Prostate gland (tissue), 2 donors: ENCODE measurements around the gene MORN4. TPM values are rescaled to one million over a fixed set of nuclear protein-coding genes. Genes with fewer than 3 reads are reported as not detected.

Experiments used
- DNase-seq: peaks from one replicate; pipeline ENCODE4 v3.0.0-alpha.2; 2019; ENCODE audit warnings: low spot score
- H3K27ac ChIP-seq, 2 donors: fragments of 200-600 bp; sonication (generic); 2 replicates each; pipeline ENCODE4 v1.5.1; 2017 to 2019
- H3K27me3 ChIP-seq: fragments of 200-600 bp; sonication (generic); replicated peaks from 2 replicates; pipeline ENCODE4 v1.5.1; 2019; ENCODE audit not compliant: insufficient read depth
- H3K36me3 ChIP-seq, 2 donors: fragments of 200-600 bp; sonication (generic); 1 replicate in 1 of 2; 2 replicates in 1 of 2; pipeline versions ENCODE4 v1.5.1 to v1.8.1; 2017 to 2019
- H3K4me1 ChIP-seq: fragments of 200-600 bp; sonication (generic); replicated peaks from 2 replicates; pipeline ENCODE4 v1.5.1; 2019
- H3K4me3 ChIP-seq, 2 donors: fragments of 200-600 bp; sonication (generic); 2 replicates each; pipeline ENCODE4 v1.5.1; 2017 to 2019
- H3K9me3 ChIP-seq: fragments of 200-600 bp; sonication (generic); 2 replicates; pipeline ENCODE4 v1.5.1; 2017
- POLR2A ChIP-seq: fragments of 450-650 bp; IDR thresholded peaks from one replicate; pipeline ENCODE4 v1.6.1; 2016; ENCODE audit warnings: antibody characterized with exemption, mild to moderate bottlenecking
- POLR2AphosphoS5 ChIP-seq: sonication (generic); formaldehyde crosslinking; IDR thresholded peaks from one replicate; pipeline ENCODE4 v1.6.1; 2017; ENCODE audit warnings: antibody characterized with exemption
- WGBS: methylation state at CpG from one replicate; pipeline ENCODE4 v1.1.5; 2018; 5-methylcytosine and 5-hydroxymethylcytosine counted together
- intact Hi-C: fragments of 100-400 bp; cut with DNase I; formaldehyde crosslinking; loops from one replicate; pipeline ENCODE4 v1.14.2; 2022
- total RNA-seq, 2 donors: library from RNA; depleted of rRNA; stranded (reverse); fragments of >200 nt; gene quantifications; one replicate each; pipeline ENCODE4 v1.1.0, GENCODE V29; 2016
- TF ChIP-seq, protein P1 (sequence below), 4 experiments: fragments of 200-600 bp in 2 of 4; fragments of 450-650 bp in 2 of 4; sonication (generic) in 2 of 4; IDR thresholded peaks; 1 replicate in 3 of 4; 2 replicates in 1 of 4; pipeline ENCODE4 v1.5.1; 2016 to 2019; ENCODE audit warnings: antibody characterized with exemption in 4 of 4, mild to moderate bottlenecking in 2 of 4, moderate library complexity in 2 of 4

The MORN4 gene
- total RNA-seq, 2 donors from 2014 or later: 4.7 to 5.5 TPM

GRCh38 chr10:97607095-97607636 lies 26.1 kb downstream of the MORN4 start:
- no peak for DNase-seq
- WGBS: 92% methylated on average over 5 of the region's 5 CpGs
- Histone ChIP-seq H3K36me3 (no peaks in the 10 kb centered on the region), H3K4me1 (no peaks in the 10 kb centered on the region), H3K27me3 (no peaks in the 10 kb centered on the region), H3K9me3 (no peaks in the 10 kb centered on the region), H3K4me3 (no peak overlapping the region), H3K27ac (no peak overlapping the region)
- TF ChIP-seq, protein P1, sequence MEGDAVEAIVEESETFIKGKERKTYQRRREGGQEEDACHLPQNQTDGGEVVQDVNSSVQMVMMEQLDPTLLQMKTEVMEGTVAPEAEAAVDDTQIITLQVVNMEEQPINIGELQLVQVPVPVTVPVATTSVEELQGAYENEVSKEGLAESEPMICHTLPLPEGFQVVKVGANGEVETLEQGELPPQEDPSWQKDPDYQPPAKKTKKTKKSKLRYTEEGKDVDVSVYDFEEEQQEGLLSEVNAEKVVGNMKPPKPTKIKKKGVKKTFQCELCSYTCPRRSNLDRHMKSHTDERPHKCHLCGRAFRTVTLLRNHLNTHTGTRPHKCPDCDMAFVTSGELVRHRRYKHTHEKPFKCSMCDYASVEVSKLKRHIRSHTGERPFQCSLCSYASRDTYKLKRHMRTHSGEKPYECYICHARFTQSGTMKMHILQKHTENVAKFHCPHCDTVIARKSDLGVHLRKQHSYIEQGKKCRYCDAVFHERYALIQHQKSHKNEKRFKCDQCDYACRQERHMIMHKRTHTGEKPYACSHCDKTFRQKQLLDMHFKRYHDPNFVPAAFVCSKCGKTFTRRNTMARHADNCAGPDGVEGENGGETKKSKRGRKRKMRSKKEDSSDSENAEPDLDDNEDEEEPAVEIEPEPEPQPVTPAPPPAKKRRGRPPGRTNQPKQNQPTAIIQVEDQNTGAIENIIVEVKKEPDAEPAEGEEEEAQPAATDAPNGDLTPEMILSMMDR (IDR thresholded peaks at IDR 0.05): no peak
- no peak for TF ChIP-seq POLR2A
- TF ChIP-seq POLR2AphosphoS5: no peak
- intact Hi-C loops: no loop called here

DNA sequence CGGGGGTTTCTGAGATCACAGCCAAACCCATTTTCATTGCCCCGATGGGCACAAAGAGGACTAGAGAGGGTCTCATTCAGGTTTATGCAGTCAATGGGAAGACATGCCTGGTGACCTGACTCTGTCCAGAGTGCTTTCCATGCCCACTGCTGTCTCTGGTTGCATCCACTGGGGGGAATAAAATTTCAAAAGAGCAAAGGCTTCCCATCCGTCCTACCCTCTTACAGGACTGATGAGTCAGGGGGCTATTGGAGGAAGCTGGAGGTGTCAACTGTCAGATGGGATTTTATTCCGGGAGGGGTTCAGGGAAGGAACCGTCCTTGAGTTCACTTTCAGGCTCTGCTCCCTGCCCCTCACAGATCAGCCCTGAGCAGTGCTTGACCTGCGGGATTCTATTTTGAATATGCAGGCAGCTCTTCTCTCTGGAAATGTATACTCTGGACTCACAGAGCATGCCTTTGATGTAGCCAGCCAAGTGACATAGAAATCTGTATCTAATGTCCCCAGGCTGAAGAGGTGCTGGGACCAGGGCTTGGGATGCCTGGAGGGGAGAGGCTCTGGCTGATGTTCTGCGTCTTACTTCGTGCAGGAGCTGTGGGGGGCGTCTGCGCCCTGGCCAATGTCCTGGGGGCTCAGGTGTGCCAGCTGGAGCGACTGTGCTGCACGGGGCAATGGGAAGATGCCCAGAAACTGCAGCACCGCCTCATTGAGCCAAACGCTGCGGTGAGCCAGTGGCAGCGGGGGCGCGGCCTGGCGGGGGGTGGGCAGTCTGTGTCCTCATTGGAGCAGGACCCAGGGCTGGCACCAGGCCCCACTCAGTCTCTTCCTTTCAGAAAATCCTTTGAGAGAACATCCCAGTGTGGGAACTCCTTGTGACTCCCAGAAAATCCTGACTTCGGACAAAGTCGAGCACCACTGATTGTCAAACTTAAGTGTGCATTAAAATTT lies 31.8 kb downstream of the MORN4 start:
- Histone ChIP-seq H3K4me1 (no peaks in the 10 kb centered on the region), H3K27me3 (no peaks in the 10 kb centered on the region), H3K4me3 (no peak overlapping the region), H3K27ac (no peak overlapping the region), H3K9me3 (no peaks in the 10 kb centered on the region), H3K36me3 (no peaks in the 10 kb centered on the region)
- no peak for DNase-seq
- intact Hi-C loops: no loop called here
- TF ChIP-seq POLR2A (no peak), POLR2AphosphoS5 (no peak)
- TF ChIP-seq, protein P1 (IDR thresholded peaks at IDR 0.05): no peak
- WGBS: 52% methylated on average over 16 of the region's 21 CpGs

DNA sequence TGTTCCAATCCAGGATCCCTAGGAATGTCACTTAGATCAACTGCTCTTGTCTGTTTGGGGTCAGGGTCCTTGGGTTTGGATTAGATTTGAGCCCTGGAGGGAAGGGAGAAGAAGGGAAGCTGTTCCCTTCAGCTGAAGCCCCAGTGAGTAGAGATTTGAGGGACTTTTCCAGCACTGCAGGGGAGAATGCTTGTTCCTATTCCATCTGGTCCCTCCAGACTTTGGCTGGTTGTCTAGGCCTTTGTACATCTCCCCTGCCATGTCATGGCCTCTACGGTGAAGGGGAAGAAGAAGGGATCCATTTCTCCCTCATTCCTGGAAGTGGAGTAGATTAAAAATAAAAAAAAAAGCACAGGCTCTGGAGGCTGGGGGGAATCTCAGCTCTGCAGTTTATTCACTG lies 32.7 kb downstream of the MORN4 start:
- no peak for DNase-seq
- H3K4me1 ChIP-seq: no peaks in the 10 kb centered on the region
- H3K27ac ChIP-seq: no peak overlapping the region
- no peaks in the 10 kb centered on the region for H3K9me3 ChIP-seq
- no peak overlapping the region for H3K4me3 ChIP-seq
- no peaks in the 10 kb centered on the region for H3K27me3 ChIP-seq
- 100% methylated on average over 1 of the region's 1 CpG for WGBS
- TF ChIP-seq POLR2AphosphoS5 (no peak), POLR2A (no peak)
- TF ChIP-seq, protein P1 (IDR thresholded peaks at IDR 0.05): no peak
- no peaks in the 10 kb centered on the region for H3K36me3 ChIP-seq
- intact Hi-C loops: no loop called here

- no peaks in the 10 kb centered on the region for H3K27me3 ChIP-seq
- intact Hi-C loops: no loop called here
- no peaks in the 10 kb centered on the region for H3K36me3 ChIP-seq
- H3K9me3 ChIP-seq: no peaks in the 10 kb centered on the region
- no peak overlapping the region for H3K4me3 ChIP-seq
- whole genome bisulfite sequencing: 80% methylated on average over 6 of the region's 6 CpGs
- DNase-seq: no peak
- no peak overlapping the region for H3K27ac ChIP-seq
- TF ChIP-seq POLR2AphosphoS5: no peak
- TF ChIP-seq, protein P1 (IDR thresholded peaks at IDR 0.05): no peak
- no peak for TF ChIP-seq POLR2A
- no peaks in the 10 kb centered on the region for H3K4me1 ChIP-seq
Observed at GRCh38 chr10:97599272-97599619, 34.1 kb downstream of the MORN4 start.
